Fibroblast of skin of left biceps (primary cell): ENCODE data around the gene TMUB1.

Source experiments
- DNase-seq, 2 experiments: peaks; one replicate each; pipeline ENCODE4 v3.0.0-alpha.2; 2013; ENCODE audit warnings: low read depth in 2 of 2

TMUB1 gene

DNA sequence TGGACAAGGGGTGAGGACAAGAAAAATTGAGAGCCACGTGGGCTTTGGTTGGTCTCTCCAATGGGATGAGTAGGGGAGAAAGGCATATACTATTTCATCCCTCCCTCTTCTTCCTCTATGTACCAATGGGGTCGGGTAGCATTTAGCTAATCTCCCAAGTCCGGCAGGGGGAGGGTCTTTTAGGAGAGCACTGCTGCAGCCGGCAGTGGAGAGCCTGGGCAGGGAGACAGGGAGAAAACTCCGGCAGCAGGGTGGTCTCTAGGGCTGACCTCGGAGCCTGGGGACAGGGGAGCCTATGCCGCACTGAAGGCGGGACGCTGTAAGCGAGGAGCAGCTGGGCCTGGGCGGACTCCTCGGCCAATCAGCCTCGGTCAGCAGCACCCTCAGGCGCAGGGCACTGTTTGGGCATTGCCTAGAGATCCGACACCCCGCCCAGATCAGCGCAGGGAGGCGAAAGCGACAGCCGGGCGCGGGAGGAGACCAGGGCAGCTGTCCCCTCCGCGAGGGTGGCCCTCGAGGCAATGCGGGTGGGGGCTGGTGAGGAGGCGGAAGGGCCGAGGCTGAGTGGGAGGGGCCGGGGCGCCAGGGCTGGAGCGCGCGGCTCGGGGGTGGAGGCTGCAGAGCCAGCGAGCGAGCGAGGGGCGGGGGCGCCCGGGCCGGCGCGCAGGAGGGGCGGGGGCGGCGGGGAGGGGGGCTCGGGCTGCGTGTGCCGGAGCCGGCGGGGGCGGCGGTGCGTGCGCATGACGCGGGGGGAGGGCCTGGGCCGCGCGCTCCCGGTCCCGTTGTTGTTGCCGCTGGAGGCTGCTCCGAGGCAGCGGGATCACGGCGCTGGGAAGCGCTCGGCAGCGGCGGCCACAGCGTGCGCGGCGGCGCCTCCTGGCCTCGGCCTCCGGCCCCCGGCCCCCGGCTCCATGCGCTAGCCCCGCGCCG, 2.7 kb upstream of the TMUB1 start, which contains the start of gene AGAP3:
TSS of gene AGAP3 (plus strand) at position 785 of the 930 bp plus-strand sequence. CDS start 267 bp downstream, outside the sequence.
- DNase-seq: peak in 1 of 2 experiments; percentile 28

DNA sequence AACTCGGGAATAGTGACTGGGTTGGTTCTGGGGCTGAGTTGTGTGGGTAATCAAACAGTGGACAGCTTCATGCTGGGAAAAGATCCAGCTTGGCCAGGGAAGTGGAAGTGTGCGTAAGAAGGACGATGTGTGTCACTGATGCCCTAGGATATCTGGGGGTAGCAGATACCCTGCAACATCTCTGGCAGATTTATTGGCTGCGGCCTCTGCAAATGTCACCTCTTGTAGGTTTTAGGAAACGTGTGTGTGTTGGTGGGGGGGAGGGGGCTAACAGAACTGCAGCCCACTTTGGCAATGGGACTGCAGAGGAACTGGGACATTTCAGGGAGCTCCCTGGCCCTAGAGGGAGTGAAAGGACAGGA, 2.0 kb upstream of the TMUB1 start:
- DNase-seq: no peak

DNA sequence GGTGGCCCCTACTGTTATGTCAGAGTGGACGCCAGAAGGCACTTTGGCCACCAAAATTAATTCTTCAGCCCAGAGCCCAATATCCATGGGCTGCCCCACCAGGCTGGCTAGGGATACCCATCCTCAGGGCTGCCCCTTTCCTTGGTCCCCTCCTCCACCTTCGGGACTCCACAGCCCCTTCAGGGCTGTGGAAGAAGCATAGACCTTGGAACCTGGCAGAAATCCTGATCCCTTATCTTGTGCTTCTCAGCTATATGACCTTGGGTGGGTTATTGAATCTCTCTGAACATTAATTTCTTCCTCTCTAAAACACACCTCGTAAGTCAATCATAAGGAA, 499 bp upstream of the TMUB1 start:
- DNase-seq: no peak

DNA sequence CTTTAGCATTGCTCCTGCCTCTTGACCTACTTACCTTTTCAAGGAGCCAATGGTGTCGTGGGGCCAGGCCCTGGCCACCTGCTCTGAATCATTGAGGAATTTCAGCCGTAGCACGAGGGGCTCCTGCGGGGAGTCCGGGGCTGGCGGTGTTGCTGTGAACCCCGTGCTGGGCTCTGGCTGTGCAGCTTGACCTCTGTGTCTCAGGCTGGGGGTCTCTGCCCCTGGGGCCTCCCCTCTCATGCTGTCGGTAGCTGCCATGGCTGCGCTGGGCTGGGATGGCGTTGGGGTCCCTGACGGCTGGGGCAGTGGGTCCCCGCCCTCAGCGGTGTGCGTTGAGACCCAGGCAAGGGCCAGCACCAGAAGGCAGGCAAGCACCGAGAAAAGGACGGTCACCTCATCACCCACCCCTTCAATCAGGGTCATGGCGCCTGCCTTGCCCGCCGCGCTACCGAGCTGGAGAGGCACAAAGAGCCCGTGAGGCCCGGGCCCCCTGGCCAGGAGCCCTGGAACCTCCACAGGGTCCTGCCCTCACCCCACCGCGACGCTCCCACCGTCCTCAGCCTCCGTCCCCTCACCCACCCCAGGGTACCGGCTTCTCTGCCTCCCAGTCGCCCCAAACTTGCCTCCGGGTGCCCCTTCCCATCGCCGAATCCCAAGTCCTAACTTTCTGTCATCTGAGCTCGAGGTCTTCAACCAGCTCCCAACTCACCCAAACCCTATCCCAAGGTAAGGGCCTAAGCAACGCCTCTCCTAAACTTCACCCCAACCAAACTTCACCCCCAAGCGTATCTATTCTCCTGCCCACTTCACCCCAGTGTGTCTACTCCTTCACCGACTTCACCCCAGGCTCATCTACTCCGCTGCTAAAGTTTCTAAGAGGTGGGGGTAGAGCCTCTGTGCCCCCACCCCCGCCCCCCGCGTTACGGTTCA, 887 bp downstream of the TMUB1 start:
- DNase-seq: no peak

DNA sequence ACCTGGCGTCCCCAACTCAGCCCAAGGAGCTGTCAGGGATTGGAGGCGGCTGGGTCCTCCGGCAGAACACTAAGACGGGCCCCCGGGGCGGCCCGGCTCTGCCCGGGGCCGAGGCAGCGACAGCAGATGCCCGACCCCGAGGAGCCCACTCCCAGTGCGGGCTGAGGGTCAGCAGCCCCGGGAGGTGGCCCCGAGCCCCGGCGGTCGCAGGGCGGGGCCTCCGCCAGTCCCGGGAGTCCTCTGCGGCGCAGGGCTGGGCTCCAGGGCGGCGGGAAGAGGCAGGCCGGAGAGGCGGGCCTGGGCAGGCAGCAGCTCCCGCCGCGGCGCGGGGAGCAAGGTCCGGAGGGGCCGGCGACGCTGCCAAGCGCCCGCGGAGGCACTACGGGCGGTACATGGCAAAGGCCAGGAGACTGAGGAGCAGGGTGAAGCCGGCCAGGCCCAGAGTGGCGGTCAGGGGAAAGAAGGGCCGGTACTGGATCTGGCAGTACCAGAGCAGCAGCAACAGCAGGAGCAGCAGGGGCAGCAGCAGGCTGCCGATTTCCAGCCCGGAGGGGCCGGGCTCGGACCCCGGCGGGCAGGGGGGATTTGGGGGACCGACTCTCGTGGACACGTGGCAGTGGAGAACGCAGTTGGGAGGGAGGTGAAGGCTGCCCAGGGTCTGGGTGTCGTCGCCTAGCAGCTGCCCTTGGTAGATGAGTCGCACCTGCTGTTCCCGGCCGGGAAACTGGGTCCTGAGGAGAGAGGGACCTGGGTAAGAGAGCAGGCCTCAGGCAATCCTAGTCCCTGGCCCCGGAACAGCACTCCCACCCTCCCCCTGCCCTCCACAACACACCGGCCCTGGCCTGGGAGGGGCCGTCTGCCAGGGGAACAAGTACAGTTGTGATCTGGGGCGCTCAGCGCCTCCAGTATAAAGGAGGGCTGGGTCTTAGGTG, 1.9 kb downstream of the TMUB1 start:
- no peak for DNase-seq

DNA sequence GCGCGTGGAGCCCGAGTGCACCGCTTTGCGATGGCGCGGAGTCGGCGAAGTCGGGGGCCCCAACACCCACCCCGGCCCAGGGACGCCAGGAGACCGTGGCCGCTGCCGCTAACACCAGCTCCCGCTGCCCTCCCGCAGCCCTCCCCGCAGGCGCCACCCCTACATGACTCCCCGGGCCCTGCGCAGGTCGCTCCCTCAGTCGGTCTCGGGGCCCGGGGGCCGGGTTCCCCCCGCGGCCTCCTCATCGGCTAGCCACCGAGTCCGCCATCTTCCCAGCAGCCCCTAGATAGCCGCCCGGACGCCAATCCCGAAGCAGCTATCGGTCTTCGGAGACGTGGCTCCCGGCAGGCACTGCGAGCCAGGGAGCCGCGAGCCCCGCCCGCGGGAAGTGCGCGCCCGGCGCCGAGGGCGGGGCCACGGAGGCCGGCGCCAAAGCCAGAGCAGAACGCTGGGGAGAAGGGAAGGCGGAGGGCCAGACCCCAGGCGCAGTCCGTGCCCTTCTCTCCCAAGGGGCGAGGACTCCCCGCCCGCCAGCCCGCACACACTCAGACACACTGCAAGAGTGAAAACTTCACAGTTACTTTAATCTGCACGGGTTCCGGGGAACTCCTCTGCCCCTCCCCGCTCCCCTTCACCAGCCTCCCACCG, 2.6 kb downstream of the TMUB1 start, which contains the start of gene FASTK:
TSS of gene FASTK (minus strand) at position 288 of the 648 bp plus-strand sequence. CDS start at position 245, 43 bp downstream.
- DNase-seq: peak; percentile 68 to 72

DNA sequence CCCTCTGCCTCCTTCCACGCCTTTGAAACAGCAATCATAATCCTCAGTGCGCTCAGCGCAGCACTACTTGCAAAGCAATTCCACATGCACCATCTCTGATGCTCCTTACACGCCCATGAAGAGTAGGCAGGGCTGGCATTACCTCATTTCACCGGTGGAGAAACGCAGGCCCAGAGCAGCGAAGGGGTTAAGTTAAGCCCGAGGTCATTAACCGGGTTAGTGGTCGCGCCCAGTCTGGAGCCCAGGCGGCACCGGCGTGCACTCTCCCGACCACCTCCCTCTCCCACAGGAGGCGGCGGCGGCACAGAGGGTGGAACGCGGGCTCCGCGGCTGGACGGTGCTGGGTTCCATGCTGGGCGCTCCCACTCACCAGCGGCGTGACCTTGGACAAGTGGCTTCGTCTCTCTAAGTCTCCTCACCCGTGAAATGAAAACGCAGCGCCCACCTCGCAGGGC, 3.2 kb downstream of the TMUB1 start:
- no peak for DNase-seq

DNA sequence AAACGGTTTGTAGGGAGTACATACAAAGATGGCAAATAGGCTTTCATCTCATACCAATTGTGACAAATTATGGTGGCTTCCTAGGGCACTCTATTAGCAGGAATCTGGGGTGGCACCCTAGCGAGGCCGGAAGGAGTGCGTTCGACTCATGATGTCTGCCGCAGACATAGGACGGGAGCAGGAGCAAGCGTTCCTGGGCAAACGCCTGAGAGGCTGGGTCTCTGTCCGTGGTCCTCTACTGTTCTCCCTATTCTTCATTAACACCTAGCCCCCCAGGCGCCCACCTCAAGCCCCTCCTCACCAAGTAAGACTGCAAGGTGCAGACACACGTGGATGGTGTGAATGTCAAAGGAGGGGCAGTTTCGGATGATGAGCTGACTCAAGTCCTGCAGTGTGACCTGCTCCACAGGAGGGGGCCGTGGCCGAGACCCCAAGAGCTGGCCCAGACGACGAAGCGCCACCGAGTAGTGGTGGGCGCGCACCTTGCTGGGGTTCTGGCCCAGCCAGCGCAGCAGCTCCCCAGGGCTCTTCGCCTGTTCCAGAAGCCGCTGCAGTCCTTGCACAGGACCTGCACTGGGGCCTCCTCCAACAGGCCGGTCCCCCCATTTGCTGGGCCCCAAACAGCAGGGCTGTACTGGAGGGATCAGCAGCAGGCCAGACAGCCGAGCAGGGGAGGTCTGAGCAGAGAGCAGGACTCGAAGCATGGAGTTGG, 3.9 kb downstream of the TMUB1 start:
- DNase-seq: no peak

DNA sequence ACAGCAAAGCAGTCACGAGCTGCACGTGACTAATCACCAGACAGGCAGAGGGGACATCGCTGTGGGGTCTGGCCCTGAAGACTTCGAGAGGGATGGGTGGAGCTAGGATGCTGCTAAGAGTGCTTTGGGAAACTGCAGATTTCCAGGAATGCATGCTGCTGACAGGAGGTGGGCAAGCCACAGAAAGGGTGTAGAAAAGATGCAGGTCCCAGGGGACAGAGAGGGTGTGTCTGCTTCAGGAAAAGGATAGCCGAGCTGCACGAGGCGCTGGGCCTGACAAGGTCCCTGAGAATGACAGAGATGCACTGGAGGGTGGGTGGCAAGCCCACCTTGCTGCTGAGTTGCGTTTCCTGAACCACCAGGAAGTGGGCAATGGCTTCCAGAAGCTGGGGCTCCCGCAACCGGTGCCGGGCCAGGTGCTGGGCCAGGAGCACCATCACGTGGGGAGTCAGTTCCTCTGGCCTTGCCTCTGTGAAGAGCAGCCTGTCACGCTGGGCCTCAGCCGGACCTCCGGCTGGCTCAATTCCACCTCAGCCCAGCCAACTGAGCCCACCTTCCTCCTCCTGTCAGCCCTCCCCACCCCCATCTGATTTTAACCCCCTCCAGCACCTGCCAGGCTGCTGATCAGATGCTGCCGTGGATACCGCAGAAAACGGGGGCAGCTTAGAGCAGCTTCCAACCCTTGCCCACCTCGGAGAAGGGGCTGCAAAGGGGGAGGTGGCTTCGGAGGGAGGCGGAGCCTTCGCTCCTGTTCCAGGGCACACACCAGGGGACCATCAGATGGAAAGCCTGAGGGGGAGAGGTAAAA, 4.9 kb downstream of the TMUB1 start:
- no peak for DNase-seq

DNA sequence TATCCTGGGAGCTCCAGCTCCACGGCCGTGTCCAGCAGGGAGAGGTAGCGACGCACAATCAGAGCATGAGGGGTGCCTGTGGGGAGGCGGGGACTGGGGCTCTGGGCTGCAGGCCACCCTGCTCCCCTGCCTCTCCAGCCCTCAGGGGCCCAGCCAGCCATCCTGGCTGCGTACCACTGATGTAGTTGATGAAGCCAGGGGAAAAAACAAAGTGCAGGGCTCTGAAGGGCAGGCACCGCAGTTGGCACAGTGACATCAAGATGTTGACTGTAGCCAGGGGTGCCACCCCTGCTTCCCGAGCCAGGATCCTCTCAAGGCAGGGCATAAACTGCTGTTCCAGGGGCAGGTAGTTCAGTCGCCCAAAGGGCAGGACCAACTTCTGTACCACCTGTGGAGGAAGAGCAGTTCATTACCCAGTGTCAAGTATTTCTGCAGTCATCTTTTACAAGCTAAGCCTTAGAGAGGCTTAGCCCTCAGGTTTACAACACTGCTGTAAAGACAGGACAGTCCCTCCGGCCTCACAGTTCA, 5.5 kb downstream of the TMUB1 start:
- no peak for DNase-seq

DNA sequence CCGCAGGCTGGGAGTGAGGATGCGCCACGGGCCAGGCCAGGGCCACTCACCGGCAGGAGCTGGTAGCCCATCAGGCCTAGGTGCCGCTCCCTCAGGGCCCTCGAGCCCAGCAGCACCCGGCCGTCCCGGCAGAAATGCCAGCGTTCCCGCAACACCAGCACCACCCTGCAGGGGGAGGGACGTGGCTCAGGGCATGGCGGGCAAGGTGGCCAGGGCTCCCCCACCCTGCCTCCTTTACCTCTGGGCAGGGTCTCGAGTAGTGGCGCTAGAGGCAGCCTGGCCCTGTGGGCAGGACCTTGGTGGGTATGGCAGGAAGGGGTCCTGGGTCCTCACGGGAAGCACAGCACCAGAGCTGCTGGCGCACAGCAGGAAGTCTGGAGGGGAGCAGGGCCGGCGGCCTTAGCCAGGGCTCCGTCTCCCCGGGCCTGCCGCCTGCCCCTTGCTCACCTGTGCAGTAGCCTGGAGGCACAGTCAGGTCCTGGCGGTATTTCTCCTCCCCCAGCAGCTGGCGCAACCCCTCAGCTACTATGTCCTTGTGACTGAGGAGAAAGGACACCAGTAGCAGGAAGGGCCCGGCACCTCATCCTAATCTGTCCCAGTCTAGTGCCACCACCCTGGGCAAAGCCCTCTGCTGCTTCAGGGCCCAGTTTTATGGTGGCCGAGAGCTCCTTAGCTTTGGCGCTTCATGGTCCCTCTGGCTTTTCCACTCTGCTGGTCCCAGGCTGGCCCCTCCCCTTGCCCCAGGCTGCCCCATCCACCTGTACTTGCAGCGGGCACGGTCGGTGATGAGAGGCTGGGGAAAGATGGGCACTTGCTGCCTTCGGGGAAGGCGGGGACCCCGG, 6.2 kb downstream of the TMUB1 start:
- no peak for DNase-seq

DNA sequence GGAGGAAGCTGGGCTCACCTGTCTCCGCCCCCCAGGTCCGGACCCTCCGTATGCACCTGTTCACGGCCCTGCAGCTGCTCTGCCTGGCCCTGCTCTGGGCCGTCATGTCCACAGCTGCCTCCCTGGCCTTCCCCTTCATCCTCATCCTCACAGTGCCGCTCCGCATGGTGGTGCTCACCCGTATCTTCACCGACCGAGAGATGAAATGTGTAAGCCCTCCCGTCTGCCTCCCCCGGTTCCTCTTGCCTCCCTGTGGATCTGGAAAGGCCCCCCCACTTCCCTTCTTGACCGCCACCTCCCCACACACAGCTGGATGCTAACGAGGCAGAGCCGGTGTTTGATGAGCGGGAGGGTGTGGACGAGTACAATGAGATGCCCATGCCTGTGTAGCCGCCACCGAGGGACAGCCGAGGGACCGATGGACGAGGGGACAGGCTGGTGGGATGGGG, 7.3 kb downstream of the TMUB1 start:
- no peak for DNase-seq

DNA sequence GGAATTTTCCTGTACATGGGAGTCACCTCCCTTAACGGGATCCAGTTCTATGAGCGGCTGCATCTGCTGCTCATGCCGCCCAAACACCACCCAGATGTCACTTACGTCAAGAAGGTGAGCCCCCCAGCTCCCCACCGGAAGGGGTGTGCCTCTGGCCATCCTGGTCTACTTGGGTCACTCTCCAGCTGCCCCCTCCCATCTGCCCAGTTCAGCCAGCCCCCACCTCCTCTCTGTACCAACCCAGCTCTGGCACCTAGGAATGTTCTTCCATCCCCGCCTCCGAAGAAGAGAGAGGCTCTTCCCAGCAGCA, 7.7 kb downstream of the TMUB1 start:
- DNase-seq: no peak

DNA sequence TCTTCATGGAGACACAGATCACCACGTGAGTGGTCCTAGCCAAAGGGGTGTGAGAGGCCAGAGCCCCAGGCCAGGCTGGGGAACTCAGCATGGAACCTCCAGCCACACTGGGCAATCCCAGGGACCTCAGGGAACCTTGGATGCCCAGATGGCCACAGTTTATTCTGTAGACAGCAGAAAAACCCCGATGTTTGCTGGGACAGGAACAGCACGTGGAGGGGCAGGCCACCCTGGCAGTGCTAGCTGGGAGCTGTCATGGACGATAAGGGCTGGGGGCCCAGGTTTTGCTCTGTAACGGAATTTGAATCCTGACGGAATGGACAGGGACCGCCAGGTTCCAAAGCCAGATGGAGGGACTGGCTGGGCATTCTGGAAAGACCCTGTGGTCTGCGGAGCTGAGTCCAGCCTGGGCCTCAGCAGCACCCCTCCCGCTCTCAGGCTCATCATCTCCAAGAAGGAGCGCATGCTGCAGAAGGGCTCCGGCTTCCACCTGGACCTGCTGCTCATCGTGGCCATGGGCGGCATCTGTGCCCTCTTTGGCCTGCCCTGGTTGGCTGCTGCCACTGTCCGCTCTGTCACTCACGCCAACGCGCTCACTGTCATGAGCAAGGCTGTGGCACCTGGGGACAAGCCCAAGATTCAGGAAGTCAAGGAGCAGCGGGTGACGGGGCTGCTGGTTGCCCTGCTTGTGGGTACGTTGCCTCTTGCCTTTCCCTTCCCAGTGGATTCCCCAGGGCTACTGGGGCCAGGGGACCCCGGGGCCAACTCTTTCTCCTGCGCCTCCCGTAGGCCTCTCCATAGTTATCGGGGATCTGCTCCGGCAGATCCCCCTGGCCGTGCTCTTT, 8.3 kb downstream of the TMUB1 start:
- no peak for DNase-seq

DNA sequence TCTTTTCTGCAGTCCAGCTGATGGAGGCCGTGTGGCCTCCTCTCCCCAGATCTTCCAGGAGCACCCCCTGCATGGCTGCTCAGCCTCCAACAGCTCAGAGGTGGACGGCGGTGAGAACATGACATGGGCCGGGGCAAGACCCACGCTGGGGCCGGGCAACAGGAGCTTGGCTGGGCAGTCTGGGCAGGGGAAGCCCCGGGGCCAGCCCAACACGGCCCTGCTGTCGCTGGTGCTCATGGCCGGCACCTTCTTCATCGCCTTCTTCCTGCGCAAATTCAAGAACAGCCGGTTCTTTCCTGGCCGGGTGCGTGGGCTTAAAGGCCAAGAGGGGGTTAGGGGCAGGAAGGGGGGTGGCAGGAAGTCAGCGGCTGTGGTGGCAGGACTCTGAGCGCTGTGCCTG, 9.3 kb downstream of the TMUB1 start:
- no peak for DNase-seq

DNA sequence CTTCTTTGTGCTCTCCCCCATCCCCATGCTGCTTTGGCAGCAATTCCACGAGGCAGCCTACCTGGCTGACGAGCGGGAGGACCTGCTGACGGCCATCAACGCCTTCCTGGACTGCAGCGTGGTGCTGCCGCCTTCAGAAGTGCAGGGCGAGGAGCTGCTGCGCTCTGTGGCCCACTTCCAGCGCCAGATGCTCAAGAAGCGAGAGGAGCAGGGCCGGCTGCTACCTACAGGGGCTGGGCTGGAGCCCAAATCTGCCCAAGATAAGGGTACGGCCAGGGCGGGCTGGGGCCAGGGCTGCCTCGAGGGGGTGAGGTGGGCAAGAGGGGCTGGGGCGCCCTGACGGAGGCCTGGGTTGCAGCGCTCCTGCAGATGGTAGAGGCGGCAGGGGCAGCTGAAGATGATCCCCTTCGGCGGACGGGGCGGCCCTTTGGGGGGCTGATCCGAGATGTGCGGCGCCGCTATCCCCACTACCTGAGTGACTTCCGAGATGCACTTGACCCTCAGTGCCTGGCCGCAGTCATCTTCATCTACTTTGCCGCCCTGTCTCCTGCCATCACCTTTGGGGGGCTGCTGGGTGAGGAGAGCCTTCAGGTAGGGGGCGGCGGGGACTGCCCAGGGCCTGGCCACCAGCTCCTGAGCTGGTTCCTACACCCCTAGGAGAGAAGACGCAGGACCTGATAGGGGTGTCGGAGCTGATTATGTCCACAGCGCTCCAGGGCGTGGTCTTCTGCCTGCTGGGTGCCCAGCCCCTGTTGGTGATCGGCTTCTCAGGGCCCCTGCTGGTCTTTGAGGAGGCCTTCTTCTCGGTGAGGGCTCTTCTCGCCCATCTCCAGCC, 12.0 kb downstream of the TMUB1 start:
- no peak for DNase-seq
